RWPE2 (cell line): ENCODE data around the gene FAM3B.

Source experiments
- ATAC-seq: fragments of 200-7000 bp; cut with Tn5 transposase; 3 replicates; pipeline ENCODE4 v1.9.1; 2021; ENCODE audit warnings: low read depth
- DNase-seq: peaks from one replicate; pipeline ENCODE4 v3.0.0-alpha.2; 2020; ENCODE audit warnings: low spot score
- H3K27ac ChIP-seq: fragments of 450-650 bp; 2 replicates; pipeline ENCODE4 v1.5.1; 2017; ENCODE audit warnings: mild to moderate bottlenecking; ENCODE audit not compliant: poor library complexity, severe bottlenecking
- H3K27me3 ChIP-seq: fragments of 250-450 bp; sonication (Bioruptor Pico); 2 replicates; pipeline ENCODE4 v1.5.1; 2021; ENCODE audit warnings: mild to moderate bottlenecking, moderate library complexity; ENCODE audit not compliant: insufficient read depth, poor library complexity, severe bottlenecking
- H3K36me3 ChIP-seq: fragments of 250-450 bp; sonication (Bioruptor Pico); 2 replicates; pipeline ENCODE4 v1.5.1; 2020; ENCODE audit warnings: low read depth, mild to moderate bottlenecking, moderate library complexity
- H3K4me1 ChIP-seq: fragments of 250-450 bp; sonication (Bioruptor Pico); 2 replicates; pipeline ENCODE4 v1.5.1; 2021; ENCODE audit warnings: mild to moderate bottlenecking, moderate library complexity; ENCODE audit not compliant: insufficient read depth, poor library complexity, severe bottlenecking
- H3K4me3 ChIP-seq: fragments of 250-450 bp; sonication (Bioruptor Pico); 2 replicates; pipeline ENCODE4 v1.5.1; 2021; ENCODE audit warnings: mild to moderate bottlenecking, moderate library complexity; ENCODE audit not compliant: severe bottlenecking
- H3K9me3 ChIP-seq: fragments of 250-450 bp; sonication (Bioruptor Pico); 2 replicates; pipeline ENCODE4 v1.5.1; 2021; ENCODE audit warnings: mild to moderate bottlenecking, moderate library complexity; ENCODE audit not compliant: severe bottlenecking
- TF ChIP-seq, protein P1 (sequence below): fragments of 450-650 bp; IDR thresholded peaks from one replicate; pipeline ENCODE4 v1.5.1; 2017; ENCODE audit warnings: mild to moderate bottlenecking, moderate library complexity; ENCODE audit not compliant: poor library complexity, severe bottlenecking

The FAM3B gene

DNA sequence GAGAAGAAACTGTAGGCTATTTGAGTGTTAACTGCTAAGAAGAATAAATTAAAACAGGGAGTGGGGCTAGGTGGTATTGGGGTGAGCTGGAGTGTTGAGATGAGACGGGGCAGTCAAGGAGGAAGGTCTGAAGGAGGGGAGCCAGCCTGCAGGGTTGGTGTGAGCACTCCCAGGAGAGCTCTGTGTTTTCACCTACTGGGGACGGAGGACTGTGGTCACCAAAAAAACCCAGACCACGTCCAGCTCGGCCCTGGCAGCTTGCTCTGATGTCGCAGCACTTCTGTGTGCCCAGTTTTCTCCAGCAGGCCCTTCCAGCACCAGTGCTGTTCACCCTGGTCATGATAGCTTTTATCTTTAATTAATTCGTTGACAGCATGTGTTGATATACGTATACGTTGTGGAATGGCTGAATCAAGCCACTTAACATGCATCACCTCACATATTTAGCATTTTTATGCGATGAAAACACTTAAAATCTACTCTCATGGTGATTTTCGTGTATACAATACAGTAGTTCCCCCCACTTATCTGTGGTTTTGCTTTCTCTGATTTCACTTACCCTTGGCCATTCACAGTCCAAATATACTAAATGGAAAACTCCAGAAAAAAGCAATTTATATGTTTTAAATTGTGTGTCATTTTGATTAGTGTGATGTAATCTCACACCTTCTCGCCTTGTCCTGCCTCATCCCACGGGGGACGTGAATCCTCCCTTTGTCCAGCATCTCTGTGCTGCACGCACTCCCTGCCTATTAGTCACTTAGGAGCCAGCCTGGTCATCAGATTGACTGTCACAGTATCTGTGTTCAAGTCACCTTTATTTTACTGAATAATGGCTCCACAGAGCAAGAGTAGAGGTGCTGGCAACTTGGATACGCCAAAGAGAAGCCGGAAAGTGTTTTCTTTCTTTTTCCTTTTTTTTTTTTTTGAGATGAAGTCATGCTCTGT, 12.3 kb downstream of the FAM3B start:
- ATAC-seq: no peak
- TF ChIP-seq, protein P1, sequence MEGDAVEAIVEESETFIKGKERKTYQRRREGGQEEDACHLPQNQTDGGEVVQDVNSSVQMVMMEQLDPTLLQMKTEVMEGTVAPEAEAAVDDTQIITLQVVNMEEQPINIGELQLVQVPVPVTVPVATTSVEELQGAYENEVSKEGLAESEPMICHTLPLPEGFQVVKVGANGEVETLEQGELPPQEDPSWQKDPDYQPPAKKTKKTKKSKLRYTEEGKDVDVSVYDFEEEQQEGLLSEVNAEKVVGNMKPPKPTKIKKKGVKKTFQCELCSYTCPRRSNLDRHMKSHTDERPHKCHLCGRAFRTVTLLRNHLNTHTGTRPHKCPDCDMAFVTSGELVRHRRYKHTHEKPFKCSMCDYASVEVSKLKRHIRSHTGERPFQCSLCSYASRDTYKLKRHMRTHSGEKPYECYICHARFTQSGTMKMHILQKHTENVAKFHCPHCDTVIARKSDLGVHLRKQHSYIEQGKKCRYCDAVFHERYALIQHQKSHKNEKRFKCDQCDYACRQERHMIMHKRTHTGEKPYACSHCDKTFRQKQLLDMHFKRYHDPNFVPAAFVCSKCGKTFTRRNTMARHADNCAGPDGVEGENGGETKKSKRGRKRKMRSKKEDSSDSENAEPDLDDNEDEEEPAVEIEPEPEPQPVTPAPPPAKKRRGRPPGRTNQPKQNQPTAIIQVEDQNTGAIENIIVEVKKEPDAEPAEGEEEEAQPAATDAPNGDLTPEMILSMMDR: no peak

DNA sequence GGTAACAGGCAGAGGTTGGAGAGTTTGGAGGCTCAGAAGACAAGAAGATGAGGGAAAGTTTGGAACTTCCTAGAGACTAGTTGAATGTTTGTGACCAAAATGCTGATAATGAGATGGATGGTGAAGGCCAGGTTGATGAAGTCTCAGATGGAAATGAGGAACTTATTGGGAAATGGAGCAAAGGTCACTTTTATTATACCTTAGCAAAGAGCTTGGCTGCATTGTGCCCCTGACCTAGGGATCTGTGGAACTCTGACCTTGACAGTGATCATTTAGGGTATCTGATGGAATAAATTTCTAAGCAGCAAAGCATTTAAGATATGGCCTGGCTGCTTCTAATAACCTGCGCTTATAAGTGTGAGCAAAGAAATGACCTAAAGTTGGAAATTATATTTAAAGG, 17.2 kb downstream of the FAM3B start:
- H3K4me3 ChIP-seq: no peak overlapping the region
- ATAC-seq: no peak
- H3K4me1 ChIP-seq: no peaks in the 10 kb centered on the region
- no peak overlapping the region for H3K27ac ChIP-seq
- H3K9me3 ChIP-seq: no peaks in the 10 kb centered on the region
- no peak for DNase-seq
- H3K27me3 ChIP-seq: peaks cover 3% of the 10 kb centered on the region
- H3K36me3 ChIP-seq: no peaks in the 10 kb centered on the region
- TF ChIP-seq, protein P1: no peak

More for the DNA sequence above, 12.3 kb downstream of the FAM3B start:
- DNase-seq: no peak
- Histone ChIP-seq H3K27me3 (peaks cover 3% of the 10 kb centered on the region), H3K4me3 (no peak overlapping the region), H3K9me3 (no peaks in the 10 kb centered on the region), H3K27ac (no peak overlapping the region), H3K36me3 (no peaks in the 10 kb centered on the region), H3K4me1 (no peaks in the 10 kb centered on the region)

DNA sequence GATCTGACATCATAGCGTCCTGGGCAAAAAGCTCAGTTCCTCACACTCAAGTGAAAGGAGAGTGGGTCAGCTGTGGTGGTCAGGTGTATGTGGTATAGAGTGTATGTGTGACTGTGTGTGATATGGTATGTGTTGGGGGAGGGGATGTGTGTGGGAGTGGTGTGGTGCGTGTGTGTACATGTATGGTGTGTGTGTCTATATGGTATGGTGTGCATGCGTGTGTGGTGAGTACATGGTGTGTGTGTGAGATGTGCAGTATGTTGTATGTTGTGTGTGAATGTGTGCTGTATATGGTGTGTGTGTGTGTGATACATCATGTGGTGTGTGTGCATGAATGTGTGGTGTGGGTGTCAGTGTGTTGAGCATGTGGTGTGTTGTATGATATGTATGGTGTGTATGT, 20.9 kb downstream of the FAM3B start:
- Histone ChIP-seq H3K4me3 (no peak overlapping the region), H3K36me3 (no peaks in the 10 kb centered on the region), H3K27ac (no peak overlapping the region), H3K4me1 (no peaks in the 10 kb centered on the region), H3K27me3 (peaks cover 2% of the 10 kb centered on the region), H3K9me3 (peaks cover 4% of the 10 kb centered on the region)
- TF ChIP-seq, protein P1: no peak
- no peak for ATAC-seq
- no peak for DNase-seq

DNA sequence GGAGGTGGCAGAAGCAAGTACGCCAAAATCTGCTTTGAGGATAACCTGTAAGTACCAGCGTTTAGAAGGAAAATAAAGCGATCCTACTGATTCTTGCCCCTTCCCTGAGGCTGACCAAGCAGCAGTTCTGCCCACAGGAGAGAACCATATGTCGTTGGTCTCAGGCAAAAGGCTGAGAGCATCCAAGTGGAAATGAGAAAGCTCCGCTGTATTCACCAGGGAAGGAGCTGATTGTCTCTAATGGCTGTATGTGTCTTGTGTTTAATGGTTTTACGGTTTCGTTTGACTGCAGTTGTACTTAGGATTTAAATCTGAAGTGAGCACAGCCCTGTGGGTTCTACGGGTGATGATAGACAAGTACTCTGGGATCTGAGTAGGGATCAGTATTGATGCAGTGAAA, 21.9 kb downstream of the FAM3B start:
- H3K9me3 ChIP-seq: peaks cover 4% of the 10 kb centered on the region
- no peaks in the 10 kb centered on the region for H3K4me1 ChIP-seq
- H3K27ac ChIP-seq: no peak overlapping the region
- TF ChIP-seq, protein P1: no peak
- DNase-seq: no peak
- H3K27me3 ChIP-seq: peaks cover 2% of the 10 kb centered on the region
- no peak for ATAC-seq
- H3K4me3 ChIP-seq: no peak overlapping the region
- no peaks in the 10 kb centered on the region for H3K36me3 ChIP-seq

DNA sequence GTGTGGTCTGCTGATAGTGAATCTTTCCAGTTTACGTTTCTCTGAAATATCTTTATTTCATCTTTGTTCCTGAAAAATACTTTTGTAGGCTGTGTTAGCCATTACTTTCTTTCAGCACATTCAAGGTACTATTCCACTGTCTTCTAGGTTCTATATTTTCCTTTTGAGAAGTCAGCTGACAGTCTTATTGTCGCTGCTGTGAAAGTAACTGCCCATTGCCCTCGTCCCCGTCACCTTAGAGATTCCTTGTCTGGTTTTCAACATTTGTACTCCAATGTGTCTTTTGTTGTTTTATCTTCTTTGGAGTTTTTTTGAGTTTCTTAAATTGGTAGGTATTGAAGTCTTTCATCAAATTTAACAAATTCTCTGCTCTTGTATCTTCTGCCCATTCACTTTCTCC, 25.4 kb downstream of the FAM3B start:
- no peak for ATAC-seq
- H3K4me1 ChIP-seq: no peaks in the 10 kb centered on the region
- no peaks in the 10 kb centered on the region for H3K36me3 ChIP-seq
- TF ChIP-seq, protein P1: no peak
- peaks cover 2% of the 10 kb centered on the region for H3K27me3 ChIP-seq
- H3K4me3 ChIP-seq: no peak overlapping the region
- DNase-seq: no peak
- H3K9me3 ChIP-seq: peaks cover 4% of the 10 kb centered on the region
- H3K27ac ChIP-seq: no peak overlapping the region
